Measurements from ENCODE around the gene EFCAB13.
"Not testable (repeated sequence)": the region's sequence is repeated elsewhere in the genome, so short reads cannot be mapped to it uniquely, and the experiment has no call there.

The EFCAB13 gene

DNA sequence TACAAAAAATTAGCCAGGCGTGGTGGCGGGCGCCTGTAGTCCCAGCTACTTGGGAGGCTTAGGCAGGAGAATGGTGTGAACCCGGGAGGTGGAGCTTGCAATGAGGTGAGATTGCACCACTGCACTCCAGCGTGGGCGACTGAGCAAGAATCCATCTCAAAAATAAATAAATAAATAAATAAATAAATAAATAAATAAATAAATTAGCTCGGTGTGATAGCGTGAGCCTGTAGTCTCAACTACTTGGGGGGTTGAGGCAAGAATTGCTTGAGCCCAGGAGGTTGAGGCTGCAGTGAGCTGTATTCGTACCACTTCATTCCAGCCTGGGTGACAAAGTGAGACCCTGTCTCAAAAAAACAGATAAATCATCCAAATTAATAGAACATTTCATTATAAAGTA, 108.5 kb downstream of the EFCAB13 start (continued):
- TF ChIP-seq ZNF433 (tag by site-specific recombination; IDR thresholded peaks at IDR 0.05; ENCODE audit: low read depth) (peak; percentile 45), ZFP37 (tag by site-specific recombination; IDR thresholded peaks at IDR 0.05) (0 out of 2 replicates have a peak, but pooled peaks have one; percentile 46), ZBTB21 (tag by site-specific recombination; IDR thresholded peaks at IDR 0.05) (peak; percentile 46; the same call in 1 of the 2 replicates), ZNF426 (tag by site-specific recombination; IDR thresholded peaks at IDR 0.05) (peak; percentile 90)

GRCh38 chr17:47465165-47465564, 141.4 kb downstream of the EFCAB13 start:
- ChIA-PET CTCF (no interaction called here), POLR2A (no interaction called here)
- H3K36me3 ChIP-seq (ENCODE audit: control insufficient read depth in 2 of 2, insufficient read depth in 1 of 2, low read length in 2 of 2), result peaks cover 11 to 14% of the 10 kb centered on the region in 2 experiments
- no peaks in the 10 kb centered on the region for H3K4me1 ChIP-seq (ENCODE audit: control insufficient read depth, insufficient read depth, low read length)
- TF ChIP-seq ZNF202 (tag by site-specific recombination; IDR thresholded peaks at IDR 0.05; ENCODE audit: borderline replicate concordance) (no peak), ZNF501 (tag by site-specific recombination; IDR thresholded peaks at IDR 0.05) (no peak)
- no peaks in the 10 kb centered on the region for H3K9me3 ChIP-seq (ENCODE audit: control insufficient read depth, insufficient read depth, low read depth, low read length)
- H3K27ac ChIP-seq (ENCODE audit: extremely low read depth, low read depth, low read length), result no peak overlapping the region
- H3K4me3 ChIP-seq (ENCODE audit: low read depth, low read length), result no peak overlapping the region

DNA sequence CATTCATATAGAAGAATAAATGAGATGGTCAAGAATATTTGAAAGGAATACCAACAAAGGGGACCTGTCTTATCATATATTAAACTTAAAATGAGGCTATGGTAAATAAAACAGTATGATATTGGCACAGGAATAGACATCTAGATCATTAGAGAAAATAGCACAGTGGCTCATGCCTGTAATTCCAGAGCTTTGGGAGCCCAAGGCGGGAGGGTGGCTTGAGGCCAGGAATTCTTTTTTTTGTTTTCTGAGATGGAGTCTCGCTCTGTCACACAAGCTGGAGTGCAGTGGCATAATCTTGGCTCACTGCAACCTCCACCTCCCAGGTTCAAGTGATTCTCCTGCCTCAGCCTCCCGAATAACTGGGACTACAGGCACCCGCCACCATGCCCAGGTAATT, 143.2 kb downstream of the EFCAB13 start:
- H3K4me1 ChIP-seq (ENCODE audit: control insufficient read depth, insufficient read depth, low read length); H3K4me3 ChIP-seq (ENCODE audit: low read depth, low read length); H3K27ac ChIP-seq (ENCODE audit: extremely low read depth, low read depth, low read length); H3K9me3 ChIP-seq (ENCODE audit: control insufficient read depth, insufficient read depth, low read depth, low read length); POLR2A ChIA-PET: not testable (repeated sequence)
- CTCF ChIA-PET, result interaction anchor here (0.6 kb wide), 1 partner anchor 62 kb away, joined by 3 read pairs; no protein-coding TSS in a partner anchor
- peaks cover 11 to 14% of the 10 kb centered on the region in 2 experiments for H3K36me3 ChIP-seq (ENCODE audit: control insufficient read depth in 2 of 2, insufficient read depth in 1 of 2, low read length in 2 of 2)

DNA sequence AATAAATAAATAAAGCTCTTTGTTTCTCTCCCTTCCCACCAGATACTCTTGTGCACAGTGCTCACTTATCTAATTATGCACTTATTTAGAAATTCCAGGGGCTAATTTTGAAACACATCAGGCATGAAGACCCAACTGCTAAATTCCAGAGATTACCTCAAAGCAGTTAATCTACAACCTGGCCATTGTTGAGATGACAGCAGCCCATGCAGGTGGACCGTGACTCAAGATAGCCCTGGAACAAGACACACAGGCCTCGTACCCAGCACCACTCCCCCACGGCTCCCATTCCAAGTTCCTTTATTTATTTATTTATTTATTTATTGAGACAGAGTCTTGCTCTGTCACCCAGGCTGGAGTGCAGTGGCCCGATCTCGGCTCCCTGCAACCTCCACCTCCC, 147.1 kb downstream of the EFCAB13 start:
- Histone ChIP-seq H3K4me1 (ENCODE audit: control insufficient read depth, insufficient read depth, low read length) (no peaks in the 10 kb centered on the region), H3K36me3 (ENCODE audit: control insufficient read depth in 2 of 2, insufficient read depth in 1 of 2, low read length in 2 of 2) (peaks cover 19 to 22% of the 10 kb centered on the region in 2 experiments), H3K4me3 (ENCODE audit: low read depth, low read length) (no peak overlapping the region), H3K27ac (ENCODE audit: extremely low read depth, low read depth, low read length) (no peak overlapping the region), H3K9me3 (ENCODE audit: control insufficient read depth, insufficient read depth, low read depth, low read length) (no peaks in the 10 kb centered on the region)
- ChIA-PET CTCF (no interaction called here), POLR2A (no interaction called here)
- TF ChIP-seq ZNF426 (tag by site-specific recombination; IDR thresholded peaks at IDR 0.05) (peak; percentile 18; the same call in 1 of the 2 replicates), ZNF16 (tag by site-specific recombination; IDR thresholded peaks at IDR 0.05; ENCODE audit: low read depth) (no peak), ZNF138 (tag by site-specific recombination; IDR thresholded peaks at IDR 0.05; ENCODE audit: borderline replicate concordance) (no peak), ZIC2 (tag by site-specific recombination; IDR thresholded peaks at IDR 0.05) (no peak), ZSCAN16 (tag by site-specific recombination; IDR thresholded peaks at IDR 0.05) (no peak)

DNA sequence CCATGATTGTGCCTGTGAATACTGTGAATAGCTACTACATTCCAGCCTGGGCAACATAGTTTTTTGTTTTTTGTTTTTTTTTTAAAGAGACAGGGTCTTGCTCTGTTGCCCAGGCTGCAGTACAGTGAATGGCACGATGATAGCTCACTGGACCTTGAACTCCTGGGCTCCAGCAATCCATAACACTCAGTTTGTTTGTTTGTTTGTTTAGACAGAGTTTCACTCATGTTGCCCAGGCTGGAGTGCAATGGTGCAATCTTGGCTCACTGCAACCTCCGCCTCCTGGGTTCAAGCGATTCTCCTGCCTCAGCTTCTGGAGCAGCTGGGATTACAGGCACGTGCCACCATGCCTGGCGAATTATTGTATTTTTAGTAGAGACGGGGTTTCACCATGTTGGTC, 148.3 kb downstream of the EFCAB13 start:
- peaks cover 18 to 22% of the 10 kb centered on the region in 2 experiments; a peak in 2 of 3 replicates for H3K36me3 ChIP-seq (ENCODE audit: control insufficient read depth in 2 of 2, insufficient read depth in 1 of 2, low read length in 2 of 2)
- H3K4me1 ChIP-seq (ENCODE audit: control insufficient read depth, insufficient read depth, low read length); H3K9me3 ChIP-seq (ENCODE audit: control insufficient read depth, insufficient read depth, low read depth, low read length); POLR2A ChIA-PET; H3K4me3 ChIP-seq (ENCODE audit: low read depth, low read length); H3K27ac ChIP-seq (ENCODE audit: extremely low read depth, low read depth, low read length): not testable (repeated sequence)
- CTCF ChIA-PET, result interaction anchor here (0.6 kb wide), 2 partner anchors 196 to 232 kb away, joined by 3 to 5 read pairs; no protein-coding TSS in a partner anchor

All from HEK293 (cell line).